Measurements from ENCODE around the gene ADAMTSL3. TPM values are rescaled to one million over a fixed set of nuclear protein-coding genes. Genes with fewer than 3 reads are reported as not detected.

The ADAMTSL3 gene
- total RNA-seq, 1 donor from 2014 or later = 0.32 TPM

DNA sequence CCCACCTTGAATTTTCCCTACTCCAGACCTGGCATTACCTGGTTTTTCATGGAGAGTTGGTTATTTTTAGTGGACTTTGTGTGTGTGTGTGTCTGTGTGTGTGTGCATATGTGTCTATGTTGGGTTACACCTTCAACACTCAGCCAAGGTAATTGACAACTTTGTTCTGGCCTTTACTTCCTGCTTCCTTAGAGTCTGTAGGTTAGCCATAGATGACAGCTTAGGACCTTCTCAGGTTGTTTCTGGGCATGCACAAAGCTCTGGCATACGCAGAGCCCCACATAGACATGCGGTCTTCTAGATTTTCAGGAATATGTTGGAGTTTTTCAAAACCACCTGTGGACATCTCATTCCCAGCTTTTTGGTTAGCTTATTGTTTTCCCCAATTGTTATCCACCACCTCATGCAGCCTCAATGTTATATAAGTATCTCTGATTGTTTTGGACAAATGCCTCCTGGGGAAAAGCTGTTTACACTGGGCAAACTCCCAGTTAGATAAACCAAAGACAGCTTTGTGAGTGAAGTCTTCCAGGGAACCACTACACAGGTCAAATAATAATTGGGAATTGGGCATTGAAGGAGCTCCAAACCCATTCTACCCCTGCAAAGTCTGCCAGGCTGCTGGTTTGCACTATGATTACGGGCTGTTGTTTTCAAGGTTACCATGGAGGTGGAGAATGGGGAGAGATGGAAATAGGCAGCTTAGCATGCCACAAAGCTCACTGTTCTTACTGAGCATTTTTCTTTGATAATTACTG lies 201.2 kb downstream of the ADAMTSL3 start:
- H3K27me3 Mint-ChIP-seq (ENCODE audit: unreplicated experiment) = no peaks in the 10 kb centered on the region
- H3K4me1 Mint-ChIP-seq (ENCODE audit: low read depth, unreplicated experiment) = peaks cover 6% of the 10 kb centered on the region
- TF ChIP-seq, protein P1, sequence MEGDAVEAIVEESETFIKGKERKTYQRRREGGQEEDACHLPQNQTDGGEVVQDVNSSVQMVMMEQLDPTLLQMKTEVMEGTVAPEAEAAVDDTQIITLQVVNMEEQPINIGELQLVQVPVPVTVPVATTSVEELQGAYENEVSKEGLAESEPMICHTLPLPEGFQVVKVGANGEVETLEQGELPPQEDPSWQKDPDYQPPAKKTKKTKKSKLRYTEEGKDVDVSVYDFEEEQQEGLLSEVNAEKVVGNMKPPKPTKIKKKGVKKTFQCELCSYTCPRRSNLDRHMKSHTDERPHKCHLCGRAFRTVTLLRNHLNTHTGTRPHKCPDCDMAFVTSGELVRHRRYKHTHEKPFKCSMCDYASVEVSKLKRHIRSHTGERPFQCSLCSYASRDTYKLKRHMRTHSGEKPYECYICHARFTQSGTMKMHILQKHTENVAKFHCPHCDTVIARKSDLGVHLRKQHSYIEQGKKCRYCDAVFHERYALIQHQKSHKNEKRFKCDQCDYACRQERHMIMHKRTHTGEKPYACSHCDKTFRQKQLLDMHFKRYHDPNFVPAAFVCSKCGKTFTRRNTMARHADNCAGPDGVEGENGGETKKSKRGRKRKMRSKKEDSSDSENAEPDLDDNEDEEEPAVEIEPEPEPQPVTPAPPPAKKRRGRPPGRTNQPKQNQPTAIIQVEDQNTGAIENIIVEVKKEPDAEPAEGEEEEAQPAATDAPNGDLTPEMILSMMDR (IDR thresholded peaks at IDR 0.05; ENCODE audit: partially characterized antibody, unreplicated experiment) = no peak
- no peak for DNase-seq
- no peak overlapping the region for H3K4me3 Mint-ChIP-seq (ENCODE audit: unreplicated experiment)
- no peaks in the 10 kb centered on the region for H3K9me3 Mint-ChIP-seq (ENCODE audit: unreplicated experiment)
- no peak overlapping the region for H3K27ac Mint-ChIP-seq (ENCODE audit: unreplicated experiment)
- no peaks in the 10 kb centered on the region for H3K36me3 Mint-ChIP-seq (ENCODE audit: unreplicated experiment)

DNA sequence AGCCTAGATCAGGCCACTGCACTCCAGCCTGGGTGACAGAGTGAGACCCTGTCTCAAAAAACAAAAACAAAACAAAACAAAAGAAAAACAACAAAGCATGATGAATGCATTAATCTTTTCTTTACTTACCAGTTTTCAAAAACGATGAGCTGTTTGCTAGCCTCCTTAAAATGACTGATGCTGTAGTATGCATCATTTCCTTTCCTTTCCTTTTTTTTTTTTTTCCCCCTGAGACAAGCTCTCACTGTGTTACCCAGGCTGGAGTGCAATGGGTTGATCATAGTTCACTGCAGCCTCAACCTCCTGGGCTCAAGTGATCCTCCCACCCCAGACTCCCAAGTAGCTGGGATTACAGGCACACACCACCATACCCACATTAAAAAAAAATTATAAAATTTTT lies 202.0 kb downstream of the ADAMTSL3 start:
- peaks cover 2% of the 10 kb centered on the region for H3K27me3 Mint-ChIP-seq (ENCODE audit: unreplicated experiment)
- TF ChIP-seq, protein P1 (IDR thresholded peaks at IDR 0.05; ENCODE audit: partially characterized antibody, unreplicated experiment) = no peak
- H3K4me1 Mint-ChIP-seq (ENCODE audit: low read depth, unreplicated experiment) = no peaks in the 10 kb centered on the region
- H3K36me3 Mint-ChIP-seq (ENCODE audit: unreplicated experiment) = peaks cover 4% of the 10 kb centered on the region
- H3K4me3 Mint-ChIP-seq (ENCODE audit: unreplicated experiment) = no peak overlapping the region
- H3K27ac Mint-ChIP-seq (ENCODE audit: unreplicated experiment) = no peak overlapping the region
- no peaks in the 10 kb centered on the region for H3K9me3 Mint-ChIP-seq (ENCODE audit: unreplicated experiment)
- no peak for DNase-seq

DNA sequence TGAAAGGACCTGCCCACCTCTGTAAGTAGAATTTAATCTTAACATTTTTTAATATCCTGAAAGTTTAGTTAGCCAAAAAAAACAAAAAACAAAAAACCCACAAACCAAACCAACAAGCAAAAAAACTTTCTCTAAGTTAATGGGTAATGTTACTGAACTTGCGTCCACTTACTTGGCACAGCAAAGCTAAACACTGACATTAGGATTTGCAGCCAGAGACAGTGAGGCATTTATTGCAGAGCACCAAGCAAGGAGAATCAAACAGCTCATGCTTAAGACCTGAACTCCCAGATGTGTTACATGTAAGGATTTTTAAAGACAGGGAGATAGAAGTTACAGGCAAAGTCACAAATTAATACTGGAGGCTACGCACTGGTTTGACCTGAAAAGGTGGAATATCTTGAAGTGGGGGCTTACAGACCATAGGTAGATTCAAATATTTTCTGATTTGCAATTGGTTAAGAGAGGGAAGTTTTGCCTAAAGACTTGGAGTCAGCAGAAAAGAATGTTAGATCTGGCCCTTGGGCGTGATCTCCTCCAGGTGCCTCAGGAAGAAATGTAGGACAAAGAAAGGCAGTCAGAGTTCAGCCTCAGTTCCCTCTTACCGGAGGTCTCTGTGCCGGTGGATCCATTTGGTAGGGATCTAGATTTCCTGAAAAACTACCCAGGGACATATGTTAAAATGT lies 205.0 kb downstream of the ADAMTSL3 start:
- no peak overlapping the region for H3K4me3 Mint-ChIP-seq (ENCODE audit: unreplicated experiment)

DNA sequence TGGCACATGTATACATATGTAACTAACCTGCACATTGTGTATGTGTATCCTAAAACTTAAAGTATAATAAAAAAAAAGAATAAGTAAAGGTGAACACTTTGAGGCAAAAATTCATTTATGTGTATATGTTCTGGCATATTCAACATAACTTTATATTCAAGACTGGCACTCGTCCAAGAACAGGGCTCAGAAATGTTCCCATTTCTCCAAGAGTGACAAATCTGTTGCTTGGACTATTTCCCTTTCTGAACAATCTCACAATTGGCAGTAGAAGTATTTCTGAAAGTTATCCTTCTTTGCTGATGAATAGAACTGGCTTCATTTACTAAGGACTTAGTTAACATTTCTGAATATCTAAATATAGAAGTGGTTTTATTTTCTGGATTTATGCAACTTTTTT lies 212.8 kb downstream of the ADAMTSL3 start:
- Mint-ChIP-seq H3K4me3 (ENCODE audit: unreplicated experiment) (no peak overlapping the region), H3K27ac (ENCODE audit: unreplicated experiment) (no peak overlapping the region), H3K9me3 (ENCODE audit: unreplicated experiment) (no peaks in the 10 kb centered on the region), H3K27me3 (ENCODE audit: unreplicated experiment) (no peaks in the 10 kb centered on the region), H3K4me1 (ENCODE audit: low read depth, unreplicated experiment) (no peaks in the 10 kb centered on the region), H3K36me3 (ENCODE audit: unreplicated experiment) (no peaks in the 10 kb centered on the region)
- DNase-seq = no peak
- TF ChIP-seq, protein P1 (IDR thresholded peaks at IDR 0.05; ENCODE audit: partially characterized antibody, unreplicated experiment) = no peak

More for the DNA sequence above, 205.0 kb downstream of the ADAMTSL3 start:
- peaks cover 4% of the 10 kb centered on the region for H3K36me3 Mint-ChIP-seq (ENCODE audit: unreplicated experiment)
- H3K27me3 Mint-ChIP-seq (ENCODE audit: unreplicated experiment) = peaks cover 2% of the 10 kb centered on the region
- no peaks in the 10 kb centered on the region for H3K9me3 Mint-ChIP-seq (ENCODE audit: unreplicated experiment)
- no peaks in the 10 kb centered on the region for H3K4me1 Mint-ChIP-seq (ENCODE audit: low read depth, unreplicated experiment)
- TF ChIP-seq, protein P1 (IDR thresholded peaks at IDR 0.05; ENCODE audit: partially characterized antibody, unreplicated experiment) = no peak
- no peak overlapping the region for H3K27ac Mint-ChIP-seq (ENCODE audit: unreplicated experiment)
- DNase-seq = no peak

DNA sequence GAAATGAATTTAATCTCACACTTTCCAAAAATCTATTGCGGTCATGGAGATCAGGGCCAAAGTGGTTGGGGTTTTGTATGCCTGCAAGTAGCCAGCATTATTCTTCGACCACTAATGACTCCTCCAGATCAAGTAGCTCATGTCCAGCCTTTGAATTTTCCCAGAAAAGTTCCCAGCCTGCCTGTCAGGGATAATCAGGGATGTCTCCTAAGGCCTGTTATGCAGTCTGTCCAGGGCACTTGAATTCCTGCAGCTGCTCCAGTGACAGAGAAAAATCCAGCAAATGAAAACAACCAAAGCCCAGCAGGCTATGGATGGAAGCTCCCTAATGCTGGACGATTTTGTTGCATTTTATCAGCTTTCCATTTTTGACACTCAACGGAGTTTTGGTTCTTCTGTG lies 215.4 kb downstream of the ADAMTSL3 start:
- peaks cover 1% of the 10 kb centered on the region for H3K27me3 Mint-ChIP-seq (ENCODE audit: unreplicated experiment)
- DNase-seq = no peak
- H3K4me3 Mint-ChIP-seq (ENCODE audit: unreplicated experiment) = no peak overlapping the region
- no peaks in the 10 kb centered on the region for H3K9me3 Mint-ChIP-seq (ENCODE audit: unreplicated experiment)
- no peak overlapping the region for H3K27ac Mint-ChIP-seq (ENCODE audit: unreplicated experiment)
- H3K36me3 Mint-ChIP-seq (ENCODE audit: unreplicated experiment) = no peaks in the 10 kb centered on the region
- no peaks in the 10 kb centered on the region for H3K4me1 Mint-ChIP-seq (ENCODE audit: low read depth, unreplicated experiment)
- TF ChIP-seq, protein P1 (IDR thresholded peaks at IDR 0.05; ENCODE audit: partially characterized antibody, unreplicated experiment) = no peak

All from glutamatergic neuron (in vitro differentiated cells).